Fibroblast of villous mesenchyme (primary cell): ENCODE data around the gene ADAMTS5. TPM values are rescaled to one million over a fixed set of nuclear protein-coding genes. Genes with fewer than 3 reads are reported as not detected.

Experiments
- DNase-seq: peaks from one replicate; pipeline ENCODE4 v3.0.0-alpha.2; 2010; ENCODE audit warnings: low read depth
- H3K4me3 ChIP-seq: 2 replicates; pipeline ENCODE4 v1.5.1; 2011; ENCODE audit warnings: low read depth, mild to moderate bottlenecking, low read length
- CTCF ChIP-seq: IDR thresholded peaks from 2 replicates; pipeline ENCODE4 v1.5.1; 2012; ENCODE audit warnings: low read depth, mild to moderate bottlenecking, low read length; ENCODE audit not compliant: insufficient read depth
- total RNA-seq: library from RNA; depleted of rRNA; stranded (reverse); fragments of >200 nt; gene quantifications from 2 replicates; pipeline ENCODE4 v1.2.3, GENCODE V29; 2012

ADAMTS5 gene
- total RNA-seq, 1 donor, result 28.5 TPM

GRCh38 chr21:26941421-26941820 is 25.5 kb downstream of the ADAMTS5 start:
- no peak for TF ChIP-seq CTCF
- DNase-seq, result no peak
- no peak overlapping the region for H3K4me3 ChIP-seq

GRCh38 chr21:26939601-26940111 is 27.2 kb downstream of the ADAMTS5 start:
- no peak for DNase-seq
- H3K4me3 ChIP-seq, result no peak overlapping the region
- TF ChIP-seq CTCF, result no peak

- H3K4me3 ChIP-seq, result no peak overlapping the region
- no peak for TF ChIP-seq CTCF
- DNase-seq, result peak; percentile 38
Observed at GRCh38 chr21:26936641-26937040, 30.2 kb downstream of the ADAMTS5 start.

GRCh38 chr21:26935977-26936376 is 30.9 kb downstream of the ADAMTS5 start:
- TF ChIP-seq CTCF, result no peak
- H3K4me3 ChIP-seq, result no peak overlapping the region
- DNase-seq, result no peak

GRCh38 chr21:26934383-26934782 is 32.5 kb downstream of the ADAMTS5 start:
- DNase-seq, result no peak
- no peak for TF ChIP-seq CTCF
- no peak overlapping the region for H3K4me3 ChIP-seq

GRCh38 chr21:26933448-26933847 is 33.4 kb downstream of the ADAMTS5 start:
- TF ChIP-seq CTCF, result no peak
- peak; percentile 24 for DNase-seq
- H3K4me3 ChIP-seq, result no peak overlapping the region

GRCh38 chr21:26925636-26926035 is 41.3 kb downstream of the ADAMTS5 start:
- H3K4me3 ChIP-seq, result no peak overlapping the region
- no peak for TF ChIP-seq CTCF
- DNase-seq, result no peak
